Measurements from ENCODE around the gene TTC9.
"Not testable (repeated sequence)": the region's sequence is repeated elsewhere in the genome, so short reads cannot be mapped to it uniquely, and the experiment has no call there.

The TTC9 gene

DNA sequence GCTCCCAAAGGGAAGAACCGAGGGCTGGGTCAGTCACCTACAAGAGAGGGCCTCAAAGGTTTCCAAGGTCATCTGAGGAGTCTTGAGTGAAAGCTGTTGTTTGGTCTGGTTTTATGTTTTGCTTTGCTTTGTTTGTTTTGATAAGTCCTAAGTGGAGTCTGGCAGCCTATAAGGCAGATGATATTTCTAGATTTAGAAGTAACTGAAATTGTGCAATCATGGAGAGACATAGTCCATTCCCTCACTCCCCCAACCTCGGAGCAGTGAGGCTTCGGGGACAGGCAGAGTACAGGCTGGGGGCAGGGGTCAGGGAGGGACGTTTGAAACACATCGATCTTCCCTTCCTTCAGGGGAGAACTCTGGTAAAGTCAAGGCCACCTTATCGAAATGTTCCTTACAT lies 42.3 kb downstream of the TTC9 start:
- no peak for DNase-seq

DNA sequence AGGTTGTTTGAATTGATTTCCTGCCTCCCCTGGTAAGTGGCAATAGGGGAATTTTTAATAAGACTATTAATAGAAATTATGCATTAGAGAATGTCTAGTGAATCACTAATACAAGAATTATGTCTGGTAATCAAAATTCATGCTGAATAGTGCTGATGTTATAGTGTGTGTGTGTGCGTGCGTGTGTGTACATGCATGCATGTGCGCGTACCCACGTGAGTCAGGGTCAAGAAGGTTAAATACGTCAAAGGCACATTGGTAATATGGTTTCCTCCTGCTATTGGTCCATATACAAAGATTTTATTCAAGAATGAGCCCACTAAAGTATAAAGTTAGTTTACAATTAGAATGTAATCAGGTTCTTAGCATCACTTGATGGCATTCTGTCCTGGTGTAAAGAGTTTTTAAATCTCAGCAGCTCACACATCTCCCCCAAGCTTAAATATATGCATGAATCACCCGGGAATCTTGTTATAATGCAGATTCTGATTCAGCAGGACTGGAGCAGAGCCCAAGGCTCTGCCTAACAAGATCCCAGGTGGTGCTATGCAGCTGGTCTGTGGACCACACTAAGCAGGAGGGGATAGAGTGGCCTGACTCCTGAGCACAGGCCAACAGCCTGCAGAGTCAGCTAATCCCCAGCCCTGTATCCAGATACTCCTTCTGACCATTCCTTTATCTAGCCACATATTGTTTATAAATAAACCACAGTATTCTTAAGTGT lies 43.9 kb downstream of the TTC9 start:
- no peak for DNase-seq

DNA sequence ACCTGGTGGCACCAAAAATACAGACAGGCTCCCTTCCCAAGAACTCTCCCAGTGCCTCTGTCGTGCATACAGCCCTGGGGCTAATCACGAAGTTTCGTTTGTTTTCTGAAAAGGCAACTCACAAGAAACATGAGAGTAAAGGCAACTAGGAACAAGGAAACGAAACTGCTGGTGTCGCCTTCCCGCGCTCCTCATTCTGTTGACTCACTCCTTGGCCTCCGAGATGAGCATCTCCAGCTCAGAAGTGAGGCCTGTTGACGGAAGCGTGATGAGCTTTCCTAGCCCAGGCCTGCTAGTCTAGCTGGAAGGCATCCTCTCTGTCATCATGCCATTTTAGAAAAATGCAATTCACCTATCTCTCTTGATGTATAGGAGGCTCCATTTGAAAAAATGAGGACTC lies 50.5 kb downstream of the TTC9 start:
- no peak for DNase-seq

DNA sequence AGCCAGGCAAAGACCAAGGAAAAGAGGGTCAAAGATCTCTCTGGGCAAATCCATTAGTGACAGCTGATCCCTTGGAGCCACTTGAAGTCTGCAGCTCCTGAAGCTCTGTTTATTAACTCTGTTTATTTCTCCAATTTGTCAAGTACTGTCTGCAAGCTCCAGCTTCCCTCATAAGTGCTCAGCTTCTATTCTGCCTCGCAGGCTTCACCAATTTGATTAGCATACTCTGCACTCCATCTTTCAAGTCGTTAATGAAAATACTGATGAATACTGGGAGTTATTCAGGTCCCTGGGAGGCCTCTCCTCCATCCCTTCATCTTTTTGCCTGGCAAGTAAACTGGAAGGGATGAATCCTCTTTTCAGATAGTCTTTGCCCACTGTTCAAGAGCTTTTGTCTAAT lies 54.3 kb downstream of the TTC9 start:
- DNase-seq = no peak

DNA sequence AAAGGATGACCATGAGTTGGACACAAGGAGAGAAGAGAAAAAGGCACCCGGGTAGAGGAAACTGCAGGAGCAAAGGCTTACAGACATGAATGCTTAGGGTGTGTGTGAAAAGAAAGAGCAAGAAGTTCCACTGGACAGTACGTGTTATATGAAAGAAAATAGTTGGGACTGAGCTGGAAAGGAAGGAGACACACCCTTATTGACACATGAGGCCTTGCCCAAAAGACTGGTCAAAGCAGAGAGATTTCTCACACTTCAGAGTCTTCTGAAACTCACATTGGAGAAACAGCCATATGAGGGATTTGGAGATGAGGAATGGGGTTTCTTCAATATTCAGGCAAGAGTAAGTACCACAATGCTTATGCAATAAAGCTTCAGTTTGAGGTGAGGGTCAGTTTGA lies 56.0 kb downstream of the TTC9 start:
- DNase-seq = no peak

DNA sequence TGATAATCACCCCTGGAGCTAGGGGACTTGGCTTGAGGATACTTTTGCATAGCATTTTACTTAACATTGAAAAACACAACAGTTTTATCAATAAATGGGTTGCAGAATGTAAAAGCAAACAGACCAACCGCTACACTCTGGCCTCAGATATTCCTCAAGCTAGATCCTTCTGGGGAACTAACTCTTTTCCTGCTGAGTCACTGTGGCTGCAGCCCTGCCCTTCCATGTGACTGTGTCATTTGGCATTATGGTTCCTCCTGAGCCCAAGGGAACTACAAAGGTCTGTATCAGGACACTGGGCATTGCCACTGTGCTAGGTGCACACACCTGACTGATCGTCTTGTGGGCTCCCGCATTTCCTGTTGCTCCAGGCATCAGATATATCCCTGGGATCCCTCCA lies 56.6 kb downstream of the TTC9 start:
- DNase-seq = no peak

DNA sequence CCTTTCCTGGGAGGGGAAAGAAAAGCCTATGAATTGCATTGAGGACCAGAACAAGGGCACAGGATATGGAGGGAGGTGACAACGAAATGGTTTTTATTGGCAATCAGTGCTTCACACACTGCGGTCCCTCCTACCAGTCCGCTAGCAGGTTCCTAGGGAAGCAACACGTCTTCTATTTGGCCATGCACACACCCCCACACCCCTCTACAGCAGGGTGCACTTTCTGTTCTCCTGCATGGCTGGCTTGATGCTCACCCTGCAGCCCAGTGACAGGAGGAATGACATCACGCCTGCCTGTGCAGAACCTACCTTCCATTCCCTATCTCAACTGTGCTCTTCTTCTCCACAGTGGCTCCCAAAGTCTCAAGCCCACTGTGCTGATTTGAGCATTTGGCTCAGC lies 57.9 kb downstream of the TTC9 start:
- no peak for DNase-seq

DNA sequence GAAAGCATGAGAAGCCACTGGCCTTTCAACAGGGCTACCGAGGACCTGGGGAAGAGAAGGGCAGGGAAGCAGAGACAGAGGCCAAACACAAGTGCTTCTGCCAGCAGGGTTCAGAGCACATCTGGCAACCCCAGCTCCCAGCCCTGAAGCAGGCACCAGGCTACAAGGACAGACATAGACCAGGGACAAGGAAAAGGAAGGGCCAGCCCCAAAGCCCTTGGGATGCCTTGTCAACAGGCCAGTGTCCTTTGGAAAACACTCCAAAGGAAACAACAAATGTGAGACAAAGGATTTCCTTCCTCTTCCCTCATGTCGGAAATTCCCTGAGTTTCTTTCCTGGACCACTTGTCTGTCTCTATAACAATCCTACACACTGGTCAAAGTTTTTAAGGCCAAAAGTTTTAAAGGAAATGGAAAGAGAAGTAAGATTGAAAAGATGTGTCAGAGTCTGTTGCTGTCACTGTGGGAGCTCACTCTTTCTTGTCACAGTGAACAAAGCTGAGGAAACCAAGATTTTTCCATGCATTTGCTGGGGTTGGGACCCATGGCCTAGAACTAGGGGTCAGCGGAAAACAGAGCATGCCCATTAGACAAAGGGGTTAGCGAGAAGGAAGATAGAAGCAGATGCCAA lies 59.4 kb downstream of the TTC9 start:
- no peak for DNase-seq

DNA sequence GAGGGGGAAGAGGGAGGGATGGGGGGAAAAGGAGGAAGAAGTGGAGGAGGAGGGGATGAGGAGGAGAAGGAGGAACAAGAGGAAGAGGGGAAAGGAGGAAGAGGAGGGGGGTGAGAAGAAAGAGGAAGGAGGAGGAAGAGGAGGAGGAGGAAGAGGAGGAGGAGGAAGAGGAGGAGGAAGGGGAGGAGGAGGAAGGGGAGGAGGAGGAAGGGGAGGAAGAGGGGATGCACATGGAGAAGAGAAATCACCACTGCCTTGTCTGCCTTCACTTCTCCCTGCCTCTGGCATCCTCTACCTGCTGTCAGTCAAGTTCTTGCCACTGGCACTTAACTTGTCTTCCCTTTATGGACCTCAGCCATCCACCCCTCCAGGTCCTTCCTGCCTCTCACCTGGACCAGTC lies 59.9 kb downstream of the TTC9 start:
- DNase-seq = no peak

DNA sequence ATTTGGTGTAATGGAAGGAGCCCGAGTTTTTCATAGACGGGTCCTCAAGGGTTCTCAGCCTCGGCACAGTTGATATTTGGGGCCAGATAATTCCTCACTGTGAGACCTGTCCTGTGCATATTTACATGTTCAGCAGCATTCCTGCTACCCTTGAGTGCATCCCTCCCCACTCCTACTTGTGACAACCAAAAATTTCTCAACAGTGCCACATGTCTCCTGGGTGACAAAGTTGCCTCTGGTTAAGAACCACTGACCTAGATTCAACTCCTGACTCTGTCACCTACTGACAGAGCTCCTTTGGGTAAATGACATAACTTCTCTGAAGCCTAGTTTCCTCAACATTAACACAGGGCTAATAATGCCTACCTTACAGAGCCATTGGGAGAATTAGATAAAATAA lies 60.4 kb downstream of the TTC9 start:
- no peak for DNase-seq

DNA sequence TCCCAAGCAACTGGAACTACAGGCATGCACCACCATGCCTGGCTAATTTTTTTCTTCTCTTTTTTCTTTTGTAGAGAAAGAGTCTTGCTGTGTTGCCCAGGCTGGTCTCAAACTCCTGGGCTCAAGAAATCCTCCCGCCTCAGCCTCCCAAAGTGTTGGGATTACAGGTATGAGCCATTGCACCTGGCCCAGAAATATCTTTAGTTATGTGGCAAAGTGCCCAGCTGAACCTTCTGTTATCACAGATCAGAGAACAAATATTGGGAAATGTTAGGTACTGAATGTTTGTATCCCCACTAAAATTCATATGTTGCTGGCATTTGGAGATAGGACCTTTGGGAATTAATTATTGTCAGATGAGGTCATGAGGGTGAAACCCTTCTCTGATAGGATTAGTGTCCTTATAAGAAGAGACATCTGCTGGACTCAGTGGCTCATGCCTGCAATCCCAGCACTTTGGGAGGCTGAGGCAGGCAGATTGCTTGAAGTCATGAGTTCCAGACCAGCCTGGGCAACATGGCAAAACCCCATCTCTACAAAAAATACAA lies 62.0 kb downstream of the TTC9 start:
- DNase-seq = not testable (repeated sequence)

DNA sequence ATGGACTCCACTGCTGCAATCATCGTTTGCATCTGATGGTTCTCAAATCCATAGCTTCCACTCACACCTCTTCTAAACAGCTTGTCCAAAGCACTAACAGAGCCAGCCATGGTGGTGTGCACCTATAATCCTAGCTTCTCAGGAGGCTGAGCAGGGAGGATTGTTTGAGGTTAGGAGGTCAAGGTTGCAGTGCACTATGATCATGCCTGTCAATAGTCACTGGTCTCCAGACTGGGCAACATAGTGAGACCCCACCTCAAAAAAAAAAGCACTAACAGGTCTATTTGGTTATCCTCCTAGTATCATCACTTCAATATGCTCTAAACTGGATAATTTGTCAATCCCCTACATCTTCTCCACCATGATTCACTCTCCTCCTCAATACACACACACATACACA lies 63.2 kb downstream of the TTC9 start:
- DNase-seq = no peak

DNA sequence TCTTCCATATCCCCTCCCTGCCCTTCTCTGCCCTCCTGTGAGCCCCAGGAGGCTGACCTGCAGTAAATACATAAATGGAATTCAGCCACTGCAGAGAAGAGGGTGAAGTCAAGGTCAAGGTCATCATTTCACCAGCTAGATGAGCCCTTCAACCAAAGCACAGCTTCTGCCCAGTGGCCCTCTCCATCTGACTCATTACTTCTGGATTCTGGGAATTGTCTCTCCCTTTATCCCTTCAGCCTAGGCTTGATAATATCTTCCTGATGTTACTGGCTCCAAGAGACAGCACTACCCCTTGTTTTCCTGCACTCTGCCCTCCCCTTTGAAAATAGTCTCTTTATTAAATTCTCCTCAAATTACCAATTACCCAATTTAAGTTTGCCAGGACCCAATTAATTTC lies 64.5 kb downstream of the TTC9 start:
- DNase-seq = no peak

DNA sequence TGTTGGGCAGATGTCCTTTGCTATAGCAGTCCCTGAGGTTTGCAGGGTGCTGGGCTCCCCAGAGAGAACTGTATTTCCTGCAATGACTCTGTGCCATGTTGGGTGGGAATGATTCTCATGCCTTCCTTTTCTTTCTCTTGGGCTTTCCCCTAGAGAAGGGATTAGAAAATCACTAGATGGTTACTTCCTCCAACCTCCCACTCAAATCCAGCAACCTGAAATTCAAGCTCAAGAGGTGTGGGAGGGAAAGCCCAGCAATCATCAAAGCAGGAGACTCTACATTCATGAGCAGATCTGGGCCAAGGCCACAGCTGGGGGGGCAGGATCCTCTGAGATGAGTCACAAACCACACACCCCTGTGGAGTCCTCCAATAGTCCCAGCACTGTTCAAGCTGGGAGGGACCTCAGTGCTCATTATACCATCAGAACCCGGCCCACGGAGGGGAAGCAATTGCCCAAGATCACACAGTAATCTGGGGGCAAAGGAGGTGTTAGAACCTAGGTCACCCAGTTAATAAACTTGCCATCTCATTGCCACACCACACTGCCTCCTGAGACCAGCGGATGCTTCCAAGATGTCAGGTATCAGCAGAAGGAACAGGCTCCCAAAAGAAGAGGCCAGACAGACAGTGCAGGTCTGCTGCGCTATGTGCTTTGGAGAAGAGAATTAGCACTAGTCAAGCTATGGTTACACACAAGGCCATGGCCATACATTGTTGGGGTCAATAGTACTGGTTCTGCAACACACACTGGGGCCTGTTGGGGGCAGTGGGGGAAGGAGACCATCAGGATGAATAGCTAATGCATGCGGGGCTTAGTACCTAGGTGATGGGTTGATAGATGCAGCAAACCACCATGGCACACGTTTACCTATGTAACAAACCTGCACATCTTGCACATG lies 65.7 kb downstream of the TTC9 start:
- no peak for DNase-seq

DNA sequence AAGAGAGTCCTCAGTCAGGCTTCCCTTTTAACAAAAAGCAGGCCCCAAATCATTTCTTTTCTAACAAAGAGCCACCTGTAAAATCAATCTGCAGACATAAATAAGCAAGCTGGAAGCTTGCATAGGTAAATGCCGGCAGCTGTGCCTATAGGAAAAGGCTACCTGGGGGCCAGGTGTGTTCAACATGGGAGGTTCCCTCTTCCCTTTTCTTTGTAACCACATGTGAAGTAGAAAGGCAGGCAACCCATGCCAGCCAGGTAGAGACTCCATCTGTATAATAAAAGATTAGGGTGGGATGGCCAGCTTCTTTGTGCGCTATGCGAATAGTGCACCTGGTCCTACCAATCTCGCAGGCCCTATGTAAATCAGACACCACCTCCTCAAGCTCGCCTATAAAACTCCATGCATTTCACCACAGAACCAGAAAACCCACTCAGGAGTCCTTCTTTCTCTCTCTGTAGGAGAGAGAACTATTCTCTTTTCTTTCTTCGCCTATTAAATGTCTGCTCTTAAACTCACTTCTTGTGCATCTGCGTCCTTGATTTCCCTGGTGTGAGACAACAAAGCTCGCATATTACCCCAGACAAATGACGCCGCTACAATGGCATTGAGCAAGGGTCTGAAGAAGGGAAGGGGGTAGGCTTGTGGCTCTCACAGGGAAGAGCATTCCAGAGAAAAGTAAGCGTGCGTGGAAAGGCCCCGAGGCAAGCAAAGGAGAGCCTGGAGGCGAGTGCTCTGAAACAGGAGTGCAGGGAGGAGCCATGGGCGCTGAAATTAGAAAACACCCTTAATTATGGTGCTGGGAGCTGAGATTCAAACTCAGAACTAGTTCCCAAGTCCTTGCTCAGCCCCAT lies 67.2 kb downstream of the TTC9 start:
- DNase-seq = no peak

DNA sequence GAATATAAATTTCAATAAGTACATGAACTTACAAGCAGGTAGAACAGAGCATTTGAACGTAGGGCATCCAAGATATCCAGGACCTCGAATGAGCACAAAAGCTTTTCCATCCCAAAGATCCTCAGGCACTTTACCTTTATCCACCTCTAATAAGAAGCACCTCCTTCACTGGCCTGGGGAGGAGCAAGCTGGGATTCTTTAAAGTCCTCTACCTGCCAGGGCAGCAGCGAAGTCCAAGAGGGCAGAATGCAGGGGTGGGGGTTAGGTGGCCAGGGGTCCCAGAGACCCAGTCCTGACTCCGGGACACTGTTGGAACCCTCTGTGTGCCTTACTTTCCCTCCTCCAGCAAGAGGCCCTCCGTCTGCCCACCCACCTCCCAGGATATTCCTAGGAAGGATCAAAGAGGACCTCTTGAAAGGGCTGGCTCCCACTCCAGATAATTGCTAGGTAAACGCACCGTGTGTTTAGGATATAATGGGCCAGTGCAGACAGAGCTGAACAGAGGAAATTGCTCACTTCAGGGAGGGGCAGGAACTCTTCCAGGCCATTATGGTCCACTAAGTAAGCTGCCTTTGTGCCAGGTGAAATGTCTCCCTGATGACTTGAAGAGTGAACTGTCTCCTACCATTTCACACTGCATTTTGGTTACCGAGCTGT lies 68.1 kb downstream of the TTC9 start:
- DNase-seq = no peak

DNA sequence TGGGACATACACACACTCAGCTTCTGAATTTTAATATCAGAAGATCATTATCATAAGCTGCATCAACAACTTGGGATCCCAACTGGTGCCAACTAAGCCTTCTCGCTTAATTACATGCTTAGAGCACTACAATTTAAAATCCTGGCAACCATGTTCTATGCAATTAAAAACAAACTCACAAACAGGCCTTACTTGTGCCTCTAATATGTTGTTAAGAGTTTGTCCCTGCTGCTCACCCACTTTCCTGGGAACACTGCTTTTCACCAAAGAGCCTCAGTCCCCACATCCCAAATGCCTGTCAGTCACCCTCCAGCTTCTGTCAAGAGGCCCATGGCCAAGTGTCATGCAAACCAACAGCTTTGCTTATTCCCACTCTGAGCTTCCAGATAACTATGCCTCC lies 69.7 kb downstream of the TTC9 start:
- no peak for DNase-seq

DNA sequence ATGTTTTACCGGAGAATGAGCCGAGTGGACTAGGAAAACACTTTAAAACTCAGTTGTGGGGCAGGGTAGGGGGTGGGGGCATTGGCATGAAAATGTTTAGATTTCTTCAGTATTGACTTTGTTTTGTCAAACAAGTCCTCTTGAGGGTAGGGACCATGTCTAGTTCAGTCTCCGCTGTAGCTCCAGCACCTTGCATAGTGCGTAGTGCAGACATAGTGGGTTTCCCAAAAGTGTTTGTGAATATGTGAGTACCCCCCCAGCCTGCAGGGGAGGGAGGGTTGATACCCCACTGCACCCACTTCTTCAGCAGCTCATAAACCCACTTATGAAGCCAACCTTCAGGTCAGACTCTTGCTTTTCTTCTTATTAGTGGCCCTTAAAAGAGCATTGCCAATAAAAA lies 71.4 kb downstream of the TTC9 start:
- DNase-seq = no peak

DNA sequence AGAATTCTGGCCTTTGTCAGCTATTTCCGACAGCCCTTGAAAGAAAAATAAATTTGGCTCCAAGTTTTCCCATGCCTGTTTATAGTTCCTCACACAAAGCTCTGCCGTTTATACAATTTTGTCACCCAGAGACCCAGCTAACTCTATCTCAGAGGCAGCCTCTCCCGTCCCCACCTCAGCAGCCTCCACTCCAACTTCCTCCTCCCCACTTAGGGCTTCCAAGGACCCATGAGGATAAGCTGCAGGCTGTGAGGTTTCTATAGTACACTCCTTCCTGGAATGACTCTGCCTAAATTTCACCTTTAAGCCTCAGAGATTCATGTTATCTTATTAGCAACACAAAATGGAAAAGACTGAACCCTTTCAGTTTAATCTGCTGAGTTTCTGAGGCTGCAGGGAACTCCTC lies 71.8 kb downstream of the TTC9 start:
- no peak for DNase-seq

DNA sequence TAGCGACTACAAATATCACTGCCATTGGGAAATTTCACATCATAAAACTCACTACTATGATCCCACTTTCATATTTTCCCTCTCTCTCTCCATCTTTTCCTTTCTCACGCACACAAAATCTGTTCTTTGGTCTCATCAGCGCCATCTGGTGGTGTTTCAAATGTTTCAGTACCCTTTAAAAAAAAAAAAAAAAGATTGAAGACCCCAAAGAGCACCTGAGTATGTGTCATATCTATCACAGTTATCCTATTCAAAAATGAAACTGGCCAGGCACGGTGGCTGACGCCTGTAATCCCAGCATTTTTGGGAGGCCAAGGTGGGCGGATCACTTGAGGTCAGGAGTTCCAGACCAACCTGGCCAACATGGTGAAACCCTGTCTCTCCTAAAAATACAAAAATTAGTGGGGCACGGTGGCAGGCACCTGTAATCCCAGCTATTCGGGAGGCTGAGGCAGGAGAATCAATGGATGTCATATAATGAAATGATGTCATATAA lies 72.4 kb downstream of the TTC9 start:
- DNase-seq = peak; percentile 47

DNA sequence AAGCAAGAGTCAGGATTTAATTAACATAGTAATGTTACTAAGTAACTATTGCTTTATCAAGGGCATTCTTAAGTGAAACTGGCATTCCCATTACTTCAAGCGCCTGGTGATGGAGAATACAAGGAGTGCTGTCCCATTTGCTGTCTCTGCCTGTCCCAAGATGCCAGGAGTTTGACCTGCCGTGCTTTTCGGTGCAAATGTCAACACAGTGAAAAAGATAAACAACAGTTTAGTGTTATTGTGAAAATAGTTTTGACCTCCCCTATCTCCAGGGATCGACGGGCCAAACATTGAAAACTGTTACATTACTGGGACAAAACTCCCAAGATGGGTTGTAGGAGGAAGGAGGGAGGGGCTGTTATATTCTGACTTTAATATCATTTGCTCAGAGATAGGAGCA lies 74.8 kb downstream of the TTC9 start:
- no peak for DNase-seq

DNA sequence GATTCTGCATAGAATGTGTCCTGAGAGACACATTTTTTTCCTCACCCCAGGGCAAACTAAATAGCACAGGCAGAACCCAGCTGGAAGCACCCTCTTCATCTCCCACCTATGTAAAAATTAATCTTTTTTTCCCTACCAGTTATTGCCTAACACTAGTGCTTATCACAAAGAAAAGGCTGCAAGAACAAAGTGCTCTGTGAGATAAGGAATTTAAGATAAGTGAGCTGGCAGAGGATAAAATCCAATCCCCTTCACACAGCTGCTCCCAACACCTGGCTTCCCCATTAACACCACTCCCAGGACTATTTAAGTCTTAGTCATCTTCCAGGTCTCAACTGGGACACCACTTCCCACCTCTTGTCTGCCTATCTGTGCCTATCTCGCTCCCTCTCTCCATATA lies 75.2 kb downstream of the TTC9 start:
- no peak for DNase-seq
